Progenitor cell of endocrine pancreas (in vitro differentiated cells): ENCODE measurements around the gene PRR30. TPM values are rescaled to one million over a fixed set of nuclear protein-coding genes. Genes with fewer than 3 reads are reported as not detected.

ENCODE experiments used
- DNase-seq: peaks from one replicate; pipeline ENCODE4 v3.0.0; 2021; ENCODE audit warnings: low spot score; ENCODE audit not compliant: unreplicated experiment
- H3K27ac Mint-ChIP-seq: 2 replicates; pipeline ENCODE4 v1.8.0; 2021; ENCODE audit warnings: mild to moderate bottlenecking, moderate library complexity, mixed read lengths
- H3K27me3 Mint-ChIP-seq: 2 replicates; pipeline ENCODE4 v1.8.0; 2021; ENCODE audit warnings: mixed read lengths
- H3K36me3 Mint-ChIP-seq: 2 replicates; pipeline ENCODE4 v1.8.0; 2022; ENCODE audit warnings: mixed read lengths; ENCODE audit not compliant: insufficient read depth
- H3K4me1 Mint-ChIP-seq: 2 replicates; pipeline ENCODE4 v1.8.0; 2021; ENCODE audit warnings: low read depth, mixed read lengths
- H3K4me3 Mint-ChIP-seq: 2 replicates; pipeline ENCODE4 v1.8.0; 2021; ENCODE audit warnings: low read depth, mild to moderate bottlenecking, moderate library complexity, mixed read lengths
- H3K9me3 Mint-ChIP-seq: 2 replicates; pipeline ENCODE4 v1.8.0; 2021; ENCODE audit warnings: low read depth, mixed read lengths
- total RNA-seq: library from RNA; stranded (reverse); gene quantifications from 2 replicates; pipeline ENCODE4 v1.2.1, GENCODE V29; 2021
- TF ChIP-seq, protein P1 (sequence below): fragments of 200-600 bp; sonication (generic); IDR thresholded peaks from one replicate; pipeline ENCODE4 v1.5.0; 2021; ENCODE audit warnings: antibody characterized with exemption, mild to moderate bottlenecking; ENCODE audit not compliant: unreplicated experiment

Gene PRR30
- total RNA-seq, 1 donor from 2014 or later, result not detected

DNA sequence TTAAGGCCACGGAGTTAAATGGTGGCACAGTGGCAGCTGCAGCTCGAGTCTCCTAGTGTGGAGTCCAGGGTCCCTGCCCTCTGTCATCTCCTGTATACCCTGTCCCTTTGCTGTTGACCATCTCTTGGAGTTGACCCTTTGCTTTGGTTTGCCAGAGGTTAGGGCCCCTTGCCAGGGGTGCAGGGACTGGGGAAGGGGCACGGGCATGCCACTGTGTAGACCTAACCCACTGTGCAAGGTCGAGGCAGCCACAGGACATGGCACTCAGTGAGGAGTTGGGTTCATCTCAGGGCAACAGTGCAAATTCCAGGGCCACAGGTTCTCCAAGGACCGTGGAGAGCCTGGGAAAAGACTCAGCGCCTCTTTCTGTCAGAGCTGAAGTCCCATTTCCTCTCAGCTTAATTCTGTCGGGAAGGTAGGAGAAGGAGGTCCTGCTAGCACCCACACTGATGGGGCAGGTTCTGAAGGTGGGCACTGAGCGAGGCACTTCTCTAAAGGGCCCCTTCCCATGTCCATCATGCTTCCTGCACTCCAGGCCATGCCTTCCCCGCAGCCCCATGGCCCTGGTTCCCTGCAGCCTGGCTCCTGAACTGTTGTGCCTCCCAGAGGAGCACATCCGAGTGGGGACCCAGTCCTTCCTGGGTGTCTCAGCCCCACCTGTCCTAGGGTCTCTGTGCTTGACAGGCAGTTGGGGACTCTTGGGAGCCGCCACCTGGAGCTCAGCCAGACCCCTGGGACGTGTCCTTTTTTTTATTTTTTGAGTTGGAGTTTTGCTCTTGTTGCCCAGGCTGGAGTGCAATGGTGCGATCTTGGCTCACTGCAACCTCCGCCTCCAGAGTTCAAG, 49.9 kb downstream of the PRR30 start:
- H3K36me3 Mint-ChIP-seq, result no peaks in the 10 kb centered on the region
- H3K4me1 Mint-ChIP-seq, result peaks cover 7% of the 10 kb centered on the region
- H3K27ac Mint-ChIP-seq, result no peak overlapping the region
- TF ChIP-seq, protein P1, sequence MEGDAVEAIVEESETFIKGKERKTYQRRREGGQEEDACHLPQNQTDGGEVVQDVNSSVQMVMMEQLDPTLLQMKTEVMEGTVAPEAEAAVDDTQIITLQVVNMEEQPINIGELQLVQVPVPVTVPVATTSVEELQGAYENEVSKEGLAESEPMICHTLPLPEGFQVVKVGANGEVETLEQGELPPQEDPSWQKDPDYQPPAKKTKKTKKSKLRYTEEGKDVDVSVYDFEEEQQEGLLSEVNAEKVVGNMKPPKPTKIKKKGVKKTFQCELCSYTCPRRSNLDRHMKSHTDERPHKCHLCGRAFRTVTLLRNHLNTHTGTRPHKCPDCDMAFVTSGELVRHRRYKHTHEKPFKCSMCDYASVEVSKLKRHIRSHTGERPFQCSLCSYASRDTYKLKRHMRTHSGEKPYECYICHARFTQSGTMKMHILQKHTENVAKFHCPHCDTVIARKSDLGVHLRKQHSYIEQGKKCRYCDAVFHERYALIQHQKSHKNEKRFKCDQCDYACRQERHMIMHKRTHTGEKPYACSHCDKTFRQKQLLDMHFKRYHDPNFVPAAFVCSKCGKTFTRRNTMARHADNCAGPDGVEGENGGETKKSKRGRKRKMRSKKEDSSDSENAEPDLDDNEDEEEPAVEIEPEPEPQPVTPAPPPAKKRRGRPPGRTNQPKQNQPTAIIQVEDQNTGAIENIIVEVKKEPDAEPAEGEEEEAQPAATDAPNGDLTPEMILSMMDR, result no peak
- H3K4me3 Mint-ChIP-seq, result no peak overlapping the region
- DNase-seq, result no peak
- peaks cover 26% of the 10 kb centered on the region for H3K27me3 Mint-ChIP-seq
- no peaks in the 10 kb centered on the region for H3K9me3 Mint-ChIP-seq

GRCh38 chr2:27088634-27089033, 50.6 kb downstream of the PRR30 start:
- TF ChIP-seq, protein P1, result no peak
- H3K4me3 Mint-ChIP-seq, result no peak overlapping the region
- no peak overlapping the region for H3K27ac Mint-ChIP-seq
- H3K4me1 Mint-ChIP-seq, result peaks cover 7% of the 10 kb centered on the region
- H3K9me3 Mint-ChIP-seq, result no peaks in the 10 kb centered on the region
- DNase-seq, result no peak
- peaks cover 27% of the 10 kb centered on the region for H3K27me3 Mint-ChIP-seq
- H3K36me3 Mint-ChIP-seq, result no peaks in the 10 kb centered on the region

DNA sequence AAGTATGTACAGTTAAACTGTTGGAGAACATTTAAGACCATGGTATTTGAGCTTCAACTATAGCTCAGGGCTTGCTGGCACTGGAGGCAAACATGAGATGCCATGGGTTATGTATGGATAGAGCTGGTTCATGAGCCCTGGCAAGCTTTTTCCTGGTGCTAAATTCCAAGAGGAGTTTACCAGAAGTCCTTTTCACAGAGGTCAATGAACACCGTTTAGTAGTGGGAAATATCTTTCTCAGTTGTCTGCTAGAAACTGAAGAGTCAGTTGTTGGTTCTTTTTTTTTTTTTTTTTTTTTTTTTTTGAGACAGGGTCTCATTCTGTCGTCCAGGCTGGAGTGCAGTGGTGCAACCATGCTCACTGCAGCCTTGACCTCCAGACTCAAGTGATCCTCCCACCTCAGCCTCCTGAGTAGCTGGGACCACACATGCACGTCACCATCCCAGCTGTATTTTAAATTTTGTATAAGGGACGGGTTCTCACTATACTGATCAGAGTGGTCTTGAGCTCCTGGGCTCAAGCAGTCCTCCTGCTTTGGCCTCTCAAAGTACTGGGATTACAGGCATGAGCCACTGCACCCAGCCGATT, 51.3 kb downstream of the PRR30 start:
- peaks cover 7% of the 10 kb centered on the region for H3K4me1 Mint-ChIP-seq
- H3K27me3 Mint-ChIP-seq, result peaks cover 30% of the 10 kb centered on the region

More for the DNA sequence above, 51.3 kb downstream of the PRR30 start:
- Mint-ChIP-seq H3K4me3 (peak overlapping the region; percentile 26), H3K36me3 (no peaks in the 10 kb centered on the region), H3K27ac (no peak overlapping the region), H3K9me3 (no peaks in the 10 kb centered on the region)
- TF ChIP-seq, protein P1, result no peak
- no peak for DNase-seq

Other genes starting within 250 kb of the PRR30 start
- 18.0 and 18.6 TPM in 2 replicates for gene MAPRE3, start 168.8 kb downstream of the PRR30 start, total RNA-seq
- 54.0 and 55.2 TPM in 2 replicates for gene TMEM214, start 106.4 kb downstream of the PRR30 start, total RNA-seq
- 58.7 and 60.2 TPM in 2 replicates for gene AGBL5, start 87.7 kb downstream of the PRR30 start, total RNA-seq
- gene OST4, start 67.8 kb downstream of the PRR30 start, total RNA-seq, result 245 and 254 TPM in 2 replicates
- 1.1 and 2.5 TPM in 2 replicates for gene EMILIN1, start 60.8 kb downstream of the PRR30 start, total RNA-seq
- 4.4 and 5.2 TPM in 2 replicates for gene KHK, start 52.6 kb downstream of the PRR30 start, total RNA-seq
- 0.31 and 0.87 TPM in 2 replicates for gene CGREF1, start 20.3 kb downstream of the PRR30 start, total RNA-seq
- 0.31 and 0.34 TPM in 2 replicates for gene ABHD1, start 15.6 kb downstream of the PRR30 start, total RNA-seq
- gene PREB, start 4.8 kb downstream of the PRR30 start, total RNA-seq, result 46.9 and 49.7 TPM in 2 replicates
- not detected in 2 replicates for gene TCF23, start 9.6 kb upstream of the PRR30 start, total RNA-seq
- gene ATRAID, start 72.6 kb upstream of the PRR30 start, total RNA-seq, result 96.4 and 107 TPM in 2 replicates
- gene SLC5A6, start 72.9 kb upstream of the PRR30 start, total RNA-seq, result 66.7 and 70.8 TPM in 2 replicates
- 59.3 and 59.7 TPM in 2 replicates for gene CAD, start 78.0 kb upstream of the PRR30 start, total RNA-seq
- not detected in 2 replicates for gene SLC30A3, start 123.6 kb upstream of the PRR30 start, total RNA-seq
- gene DNAJC5G, start 136.0 kb upstream of the PRR30 start, total RNA-seq, result not detected in 2 replicates
- gene TRIM54, start 143.0 kb upstream of the PRR30 start, total RNA-seq, result not detected in 2 replicates
- gene UCN, start 169.0 kb upstream of the PRR30 start, total RNA-seq, result 2.0 and 2.4 TPM in 2 replicates
- 56.0 and 60.4 TPM in 2 replicates for gene MPV17, start 183.7 kb upstream of the PRR30 start, total RNA-seq
- 98.0 and 106 TPM in 2 replicates for gene GTF3C2, start 217.4 kb upstream of the PRR30 start, total RNA-seq
- 49.6 and 56.7 TPM in 2 replicates for gene EIF2B4, start 230.9 kb upstream of the PRR30 start, total RNA-seq
- 81.2 and 89.3 TPM in 2 replicates for gene SNX17, start 231.2 kb upstream of the PRR30 start, total RNA-seq
- gene ZNF513, start 241.3 kb upstream of the PRR30 start, total RNA-seq, result 34.4 and 35.0 TPM in 2 replicates